Heart right ventricle (tissue), 16 donors: Measurements from ENCODE around the gene RAB5IF. TPM values are rescaled to one million over a fixed set of nuclear protein-coding genes. Genes with fewer than 3 reads are reported as not detected.

Experiments used
- ATAC-seq, 8 donors: fragments of 200-7000 bp; cut with Tn5 transposase; one replicate each; pipeline ENCODE4 v1.9.1; 2020; ENCODE audit warnings: mild to moderate bottlenecking in 8 of 8, moderate library complexity in 8 of 8, moderate number of reproducible peaks in 1 of 8
- DNase-seq, 2 donors: peaks; one replicate each; pipeline ENCODE4 v3.0.0-alpha.2; 2020
- H3K27ac ChIP-seq, 10 donors: fragments of 200-600 bp; sonication (generic) in 2 of 10; one replicate each; pipeline versions ENCODE4 v1.5.0 to v1.8.0; 2020 to 2022; ENCODE audit warnings: mild to moderate bottlenecking in 3 of 10
- H3K27me3 ChIP-seq, 7 donors: fragments of 200-600 bp; one replicate each; pipeline ENCODE4 v1.8.0; 2021 to 2022; ENCODE audit warnings: mild to moderate bottlenecking in 2 of 7
- H3K36me3 ChIP-seq, 9 donors: fragments of 200-600 bp; sonication (generic) in 1 of 9; one replicate each; pipeline versions ENCODE4 v1.5.0 to v1.8.0; 2020 to 2022; ENCODE audit warnings: mild to moderate bottlenecking in 2 of 9
- H3K4me1 ChIP-seq, 9 donors: fragments of 200-600 bp; sonication (generic) in 1 of 9; one replicate each; pipeline versions ENCODE4 v1.5.0 to v1.8.0; 2020 to 2022; ENCODE audit warnings: mild to moderate bottlenecking in 4 of 9
- H3K4me3 ChIP-seq, 10 donors: fragments of 200-600 bp; sonication (generic) in 2 of 10; one replicate each; pipeline versions ENCODE4 v1.5.0 to v1.8.0; 2020 to 2022; ENCODE audit warnings: mild to moderate bottlenecking in 7 of 10, moderate library complexity in 2 of 10
- H3K9me3 ChIP-seq, 11 donors: fragments of 200-600 bp in 10 of 11; sonication (generic) in 2 of 11; one replicate each; pipeline versions ENCODE4 v1.5.0 to v1.8.0; 2013 to 2022; ENCODE audit warnings: mild to moderate bottlenecking in 2 of 11, control low read depth in 1 of 11, moderate library complexity in 1 of 11
- WGBS, 2 donors: extraction: QIAGEN DNeasy Blood & Tissue Kit; methylation state at CpG; one replicate each; pipeline ENCODE4 v1.1.7; 2013; ENCODE audit warnings: inconsistent platforms in 1 of 2; 5-methylcytosine and 5-hydroxymethylcytosine counted together
- intact Hi-C, 10 donors: fragments of 100-400 bp; cut with DNase I; formaldehyde crosslinking; loops; one replicate each; pipeline versions ENCODE4 v1.11.1 to v1.14.2; 2022
- polyA plus RNA-seq, 2 donors: library from polyadenylated mRNA; stranded (reverse); fragments of 200-250 nt; gene quantifications; one replicate each; pipeline ENCODE4 v1.2.3, GENCODE V29; 2013
- total RNA-seq, 10 donors: library from RNA; stranded (reverse); fragmentation: NEBNext Ultra II Directional in 3 of 10; extraction: Animal tissue kit (Norgen Biotek cat#: 25700) in 3 of 10; gene quantifications; one replicate each; pipeline versions ENCODE4 v1.2.1 to v1.2.4, GENCODE V29; 2021 to 2023
- TF ChIP-seq, protein P1 (sequence below), 9 donors: fragments of 200-600 bp; sonication (generic) in 2 of 9; IDR thresholded peaks; one replicate each; pipeline versions ENCODE4 v1.5.0 to v1.8.0; 2021 to 2022; ENCODE audit warnings: antibody characterized with exemption in 9 of 9, mild to moderate bottlenecking in 5 of 9, moderate library complexity in 1 of 9
- donor health status: Arrhythmogenic right ventricular cardiomyopathy.
- donor health status: ischemic (EF 13 %, LVEDD 7.1; RV severe dilation, severe dysfunction).
- donor health status: healthy with polysubstance abuse.
- donor health status: DM: no; HTN: yes; CAD: no.
- donor health status: DM: no; HTN: no; CAD: no.
- donor health status: ischemic (EF 25% LVEDD 6.9; RV normal size, moderate dysfunction).
- donor health status: ischemic (EF 25% LVEDD 5.7; RV mildly dilated, moderate dysfunction).
- donor health status: healthy.
- donor health status: DM: yes; HTN: yes; CAD: no.
- donor health status: Ischemic cardiomyopathy.
- donor health status: ischemic (EF 35%, LVEDD 5.7; RV mildly dilated, moderate dysfunction).
- donor health status: nonischemic (EF 11% LVEDD 7.7; RV severe dilation, severe dysfunction).
- donor health status: DM: yes; HTN: yes; CAD: no.
- donor health status: PGD.
- donor health status: ischemic (EF 29% LVEDD 5.4; RV normal size, mild dysfunction).
- donor health status: nonischemic (EF 23%, LVEDD 6.1; RV moderate dilation, normal function).

Gene RAB5IF
- total and polyA plus RNA-seq, 12 donors, result 40.4 to 120 (median 49.2) TPM

DNA sequence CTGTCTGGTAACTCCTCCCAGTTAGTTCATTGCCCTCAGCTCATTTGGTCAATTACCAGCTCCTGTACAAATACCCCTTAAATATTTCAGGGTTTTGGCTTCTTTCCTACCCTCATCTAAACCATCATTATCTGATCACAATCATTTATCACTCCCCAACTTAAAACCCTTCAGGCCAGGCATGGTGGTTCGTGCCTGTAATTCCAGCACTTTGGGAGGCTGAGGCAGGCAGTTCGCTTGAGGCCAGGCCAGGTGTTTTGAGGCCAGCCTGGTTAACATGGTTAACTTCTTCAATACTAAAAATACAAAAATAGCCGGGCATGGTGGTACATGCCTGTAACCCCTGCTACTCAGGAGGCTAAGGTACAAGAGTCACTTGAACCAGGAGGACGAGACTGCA lies 22.8 kb upstream of the RAB5IF start:
- DNase-seq (no peak), ATAC-seq (no peak)
- no peak overlapping the region for H3K27ac ChIP-seq
- H3K4me1 ChIP-seq, result no peaks in the 10 kb centered on the region
- WGBS, 2 donors, result 93 to 95% methylated on average over 4 of the region's 4 CpGs
- H3K27me3 ChIP-seq, result no peaks in the 10 kb centered on the region
- TF ChIP-seq, protein P1, sequence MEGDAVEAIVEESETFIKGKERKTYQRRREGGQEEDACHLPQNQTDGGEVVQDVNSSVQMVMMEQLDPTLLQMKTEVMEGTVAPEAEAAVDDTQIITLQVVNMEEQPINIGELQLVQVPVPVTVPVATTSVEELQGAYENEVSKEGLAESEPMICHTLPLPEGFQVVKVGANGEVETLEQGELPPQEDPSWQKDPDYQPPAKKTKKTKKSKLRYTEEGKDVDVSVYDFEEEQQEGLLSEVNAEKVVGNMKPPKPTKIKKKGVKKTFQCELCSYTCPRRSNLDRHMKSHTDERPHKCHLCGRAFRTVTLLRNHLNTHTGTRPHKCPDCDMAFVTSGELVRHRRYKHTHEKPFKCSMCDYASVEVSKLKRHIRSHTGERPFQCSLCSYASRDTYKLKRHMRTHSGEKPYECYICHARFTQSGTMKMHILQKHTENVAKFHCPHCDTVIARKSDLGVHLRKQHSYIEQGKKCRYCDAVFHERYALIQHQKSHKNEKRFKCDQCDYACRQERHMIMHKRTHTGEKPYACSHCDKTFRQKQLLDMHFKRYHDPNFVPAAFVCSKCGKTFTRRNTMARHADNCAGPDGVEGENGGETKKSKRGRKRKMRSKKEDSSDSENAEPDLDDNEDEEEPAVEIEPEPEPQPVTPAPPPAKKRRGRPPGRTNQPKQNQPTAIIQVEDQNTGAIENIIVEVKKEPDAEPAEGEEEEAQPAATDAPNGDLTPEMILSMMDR (IDR thresholded peaks at IDR 0.05), result no peak
- peaks cover 0 to 72% (median 8%) of the 10 kb centered on the region in 9 donors for H3K36me3 ChIP-seq
- intact Hi-C loops, result no loop called here
- H3K9me3 ChIP-seq, result no peaks in the 10 kb centered on the region
- H3K4me3 ChIP-seq, result no peak overlapping the region

DNA sequence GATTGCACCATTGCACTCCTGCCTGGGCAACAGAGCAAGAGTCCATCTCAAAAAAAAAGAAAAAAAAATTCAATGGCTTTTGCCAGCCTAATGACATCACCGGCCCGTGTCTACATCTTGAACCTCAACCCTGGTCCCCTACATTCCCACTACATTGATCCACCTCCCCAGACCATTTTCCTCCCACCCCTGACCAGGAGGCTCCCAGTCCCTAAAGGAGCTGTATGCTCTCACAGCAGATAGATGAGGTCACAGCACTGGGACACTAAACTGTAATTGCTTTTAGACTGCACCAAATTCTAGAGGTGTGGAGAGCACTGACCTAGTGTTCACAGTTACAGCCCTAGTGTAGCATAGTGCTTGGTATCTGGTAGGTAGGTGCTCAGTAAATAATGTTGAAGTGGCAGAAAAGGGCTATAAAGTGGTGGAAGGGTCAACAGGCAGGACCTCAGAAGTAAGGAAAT lies 21.5 kb upstream of the RAB5IF start:
- DNase-seq (no peak), ATAC-seq (no peak)
- no peaks in the 10 kb centered on the region for H3K27me3 ChIP-seq
- peaks cover 0 to 71% (median 8%) of the 10 kb centered on the region in 9 donors for H3K36me3 ChIP-seq
- TF ChIP-seq, protein P1 (IDR thresholded peaks at IDR 0.05), result no peak
- no peaks in the 10 kb centered on the region for H3K9me3 ChIP-seq
- WGBS, 2 donors, result 92 to 97% methylated on average over 2 of the region's 2 CpGs
- intact Hi-C loops, result no loop called here
- no peaks in the 10 kb centered on the region for H3K4me1 ChIP-seq
- H3K4me3 ChIP-seq, result no peak overlapping the region
- no peak overlapping the region for H3K27ac ChIP-seq

DNA sequence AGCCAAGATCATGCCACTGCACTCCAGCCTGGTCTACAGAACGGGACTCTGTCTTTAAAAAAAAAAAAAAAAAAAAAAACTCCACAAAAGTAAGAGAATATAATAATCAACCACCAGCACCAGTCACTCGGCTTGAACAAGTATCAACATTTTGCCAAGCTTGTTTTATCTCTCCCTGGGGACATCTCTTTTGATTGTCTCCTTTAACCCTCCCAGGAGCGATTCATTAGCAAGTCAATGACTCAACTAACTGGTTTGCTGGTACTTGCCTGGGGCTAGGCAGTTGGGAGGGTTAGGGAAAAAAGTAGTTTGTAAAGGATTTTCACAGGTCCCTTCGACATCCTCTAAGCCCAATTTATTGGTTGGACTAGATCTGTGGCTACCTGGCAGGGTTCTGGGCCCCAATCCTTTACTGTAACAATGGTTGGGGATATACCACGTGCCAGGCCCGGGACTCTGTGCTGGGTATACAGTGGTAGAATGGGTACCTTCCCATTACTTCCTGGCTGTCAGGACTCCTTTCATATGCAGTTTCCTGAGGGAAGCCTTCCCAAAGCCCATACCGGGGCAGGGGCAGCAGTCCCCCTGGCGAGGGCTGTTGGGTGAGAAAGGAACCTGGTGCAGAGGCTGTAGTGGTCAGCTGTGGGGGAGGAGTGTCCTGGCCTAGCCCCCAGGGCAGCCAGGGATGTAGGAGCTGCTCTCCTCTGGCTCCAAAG lies 20.0 kb upstream of the RAB5IF start:
- Histone ChIP-seq H3K27ac (no peak overlapping the region), H3K9me3 (no peaks in the 10 kb centered on the region), H3K4me3 (no peak overlapping the region), H3K27me3 (no peaks in the 10 kb centered on the region), H3K4me1 (no peaks in the 10 kb centered on the region), H3K36me3 (peaks cover 0 to 70% (median 0%) of the 10 kb centered on the region in 9 donors)
- WGBS, 2 donors, result 71 to 76% methylated on average over 8 of the region's 8 CpGs
- ATAC-seq (no peak), DNase-seq (no peak)
- intact Hi-C loops, result no loop called here
- TF ChIP-seq, protein P1 (IDR thresholded peaks at IDR 0.05), result no peak

DNA sequence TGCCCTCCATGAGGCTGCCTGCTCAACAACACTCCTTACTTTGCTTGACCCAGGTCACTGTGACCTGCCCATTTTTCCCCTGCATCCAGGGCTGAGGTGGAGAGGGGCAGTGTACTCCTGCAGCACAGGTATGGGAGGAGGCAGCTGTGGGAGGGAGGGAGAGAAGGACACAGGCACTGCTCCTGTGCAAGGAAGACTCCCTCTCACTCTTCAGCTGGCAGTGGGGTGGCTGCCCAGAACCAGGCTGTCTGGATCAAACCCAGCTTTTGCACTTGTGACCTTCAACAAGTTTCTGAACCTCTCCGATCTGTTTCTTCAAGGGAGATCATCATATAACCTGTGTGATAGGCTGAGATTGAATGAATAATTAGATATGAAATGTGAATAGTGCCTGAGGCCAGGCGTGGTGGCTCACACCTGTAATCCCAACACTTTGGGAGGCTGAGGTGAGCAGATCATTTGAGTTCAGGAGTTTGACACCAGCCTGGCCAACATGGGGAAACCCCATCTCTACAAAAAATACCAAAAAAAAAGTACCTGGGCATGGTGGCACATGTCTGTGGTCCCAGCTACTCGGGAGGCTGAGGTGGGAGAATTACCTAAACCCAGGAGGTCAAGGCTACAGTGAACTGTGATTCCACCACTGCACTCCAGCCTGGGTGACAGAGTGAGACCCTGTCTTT lies 18.1 kb upstream of the RAB5IF start:
- TF ChIP-seq, protein P1 (IDR thresholded peaks at IDR 0.05), result no peak
- intact Hi-C loops, result loop anchor here in 1 of 10 donors (1.0 kb wide), 1 partner anchor 31 kb away; no protein-coding TSS in a partner anchor
- H3K4me3 ChIP-seq, result no peak overlapping the region
- H3K27ac ChIP-seq, result no peak overlapping the region
- peaks cover 0 to 63% (median 0%) of the 10 kb centered on the region in 9 donors for H3K36me3 ChIP-seq
- ATAC-seq (peak in 2 of 8 donors; percentile 15 to 30), DNase-seq (no peak)
- H3K27me3 ChIP-seq, result no peaks in the 10 kb centered on the region
- 76 to 77% methylated on average over 3 of the region's 3 CpGs for WGBS, 2 donors
- peaks cover 0 to 13% (median 0%) of the 10 kb centered on the region in 9 donors for H3K4me1 ChIP-seq
- H3K9me3 ChIP-seq, result no peaks in the 10 kb centered on the region
